Hippocampal formation (tissue), 2 donors: ENCODE measurements around the gene KCNN3.
A peak's percentile ranks its signal among the peaks of the same experiment; 100 is the strongest.

ENCODE experiments used
- DNase-seq, 2 donors: peaks; one replicate each; lab custom pipeline; 2025; lab: John Stamatoyannopoulos, UW

Gene KCNN3

GRCh38 chr1:154879038-154879421 is 8.9 kb upstream of the KCNN3 start:
- DNase-seq: no peak

GRCh38 chr1:154878371-154879037 is 8.4 kb upstream of the KCNN3 start:
- peak; percentile 62 to 66 for DNase-seq

GRCh38 chr1:154877370-154877974 is 7.4 kb upstream of the KCNN3 start:
- no peak for DNase-seq

GRCh38 chr1:154876842-154877369 is 6.8 kb upstream of the KCNN3 start:
- DNase-seq: no peak

GRCh38 chr1:154874465-154874864 is 4.4 kb upstream of the KCNN3 start:
- no peak for DNase-seq

GRCh38 chr1:154873321-154873950 is 3.4 kb upstream of the KCNN3 start:
- no peak for DNase-seq

- DNase-seq: no peak
These were observed 1.3 kb upstream of the KCNN3 start for GRCh38 chr1:154871374-154871773.

GRCh38 chr1:154870734-154871133 is 653 bp upstream of the KCNN3 start:
- DNase-seq: no peak

- DNase-seq: peak in 1 of 2 donors; percentile 48
These were observed 548 bp downstream of the KCNN3 start for GRCh38 chr1:154869351-154870114.

GRCh38 chr1:154867841-154868605 is 2.1 kb downstream of the KCNN3 start:
- DNase-seq: no peak

- DNase-seq: peak in 1 of 2 donors; percentile 21
These were observed 2.8 kb downstream of the KCNN3 start for GRCh38 chr1:154867064-154867825.

- no peak for DNase-seq
These were observed 3.6 kb downstream of the KCNN3 start for GRCh38 chr1:154866257-154867063.

GRCh38 chr1:154865442-154866256 is 4.4 kb downstream of the KCNN3 start:
- no peak for DNase-seq

- no peak for DNase-seq
These were observed 5.7 kb downstream of the KCNN3 start for GRCh38 chr1:154864189-154864975.

- DNase-seq: no peak
These were observed 6.5 kb downstream of the KCNN3 start for GRCh38 chr1:154863315-154864174.

GRCh38 chr1:154862907-154863306 is 7.2 kb downstream of the KCNN3 start:
- DNase-seq: no peak

GRCh38 chr1:154861607-154862094 is 8.4 kb downstream of the KCNN3 start:
- DNase-seq: no peak
